Esophagus squamous epithelium (tissue), 5 donors: ENCODE measurements around the gene TSSK1B. TPM values are rescaled to one million over a fixed set of nuclear protein-coding genes. Genes with fewer than 3 reads are reported as not detected.
"Not testable (repeated sequence)": the region's sequence is repeated elsewhere in the genome, so short reads cannot be mapped to it uniquely, and the experiment has no call there.

Experiments used
- DNase-seq: peaks from one replicate; lab custom pipeline; 2025; lab: John Stamatoyannopoulos, UW
- H3K27ac ChIP-seq, 4 donors: fragments of 200-600 bp; sonication (generic); one replicate each; pipeline ENCODE4 v1.5.1; 2016 to 2019; ENCODE audit warnings: mild to moderate bottlenecking in 1 of 4
- H3K27me3 ChIP-seq, 4 donors: fragments of 200-600 bp; sonication (generic); 1 replicate in 3 of 4; 2 replicates in 1 of 4; pipeline versions ENCODE4 v1.5.1 to v1.6.0; 2017 to 2021; ENCODE audit warnings: antibody characterized with exemption in 1 of 4
- H3K36me3 ChIP-seq, 3 donors: fragments of 200-600 bp; sonication (generic); one replicate each; pipeline ENCODE4 v1.5.1; 2016 to 2019
- H3K4me1 ChIP-seq, 3 donors: fragments of 200-600 bp; sonication (generic); one replicate each; pipeline ENCODE4 v1.5.1; 2017 to 2019
- H3K4me3 ChIP-seq, 4 donors: fragments of 200-600 bp; sonication (generic); 1 replicate in 3 of 4; 2 replicates in 1 of 4; pipeline ENCODE4 v1.5.1; 2016 to 2019; ENCODE audit warnings: mild to moderate bottlenecking in 2 of 4, moderate library complexity in 1 of 4
- H3K9me3 ChIP-seq, 3 donors: fragments of 200-600 bp; sonication (generic); one replicate each; pipeline ENCODE4 v1.5.1; 2016 to 2019
- CTCF ChIP-seq, 6 experiments: fragments of 450-650 bp in 4 of 6; fragments of 200-600 bp in 2 of 6; sonication (generic) in 2 of 6; IDR thresholded peaks; one replicate each; pipeline ENCODE4 v1.5.1; 2016 to 2019; ENCODE audit warnings: antibody characterized with exemption in 6 of 6, mild to moderate bottlenecking in 4 of 6, moderate library complexity in 4 of 6
- POLR2A ChIP-seq, 4 donors: fragments of 450-650 bp; IDR thresholded peaks; one replicate each; pipeline ENCODE4 v1.6.1; 2017; ENCODE audit warnings: antibody characterized with exemption in 4 of 4, mild to moderate bottlenecking in 4 of 4, moderate library complexity in 3 of 4
- WGBS, 2 donors: methylation state at CpG; one replicate each; pipeline ENCODE4 v1.1.5; 2018; 5-methylcytosine and 5-hydroxymethylcytosine counted together
- intact Hi-C: fragments of 100-400 bp; cut with DNase I; formaldehyde crosslinking; loops from one replicate; pipeline ENCODE4 v1.15.0; 2022
- total RNA-seq, 4 donors: library from RNA; depleted of rRNA; stranded (reverse); fragments of >200 nt; gene quantifications; one replicate each; pipeline ENCODE4 v1.1.0, GENCODE V29; 2016
- donor health status: DM: yes; HTN: yes; CAD: no.

The TSSK1B gene
- total RNA-seq, 4 donors from 2014 or later = 0.12 to 1.3 (median 0.51) TPM

- 44 to 72% methylated on average over 2 of the region's 2 CpGs for WGBS, 2 donors
- Histone ChIP-seq H3K27me3 (no peaks in the 10 kb centered on the region), H3K4me3 (no peak overlapping the region), H3K9me3 (no peaks in the 10 kb centered on the region), H3K4me1 (no peaks in the 10 kb centered on the region), H3K27ac (no peak overlapping the region), H3K36me3 (no peaks in the 10 kb centered on the region)
- TF ChIP-seq CTCF (IDR thresholded peaks at IDR 0.05) (no peak), POLR2A (IDR thresholded peaks at IDR 0.05) (no peak)
- intact Hi-C loops = no loop called here
- no peak for DNase-seq
Observed at GRCh38 chr5:113404269-113404668, 30.5 kb downstream of the TSSK1B start.

GRCh38 chr5:113397986-113398385, 36.8 kb downstream of the TSSK1B start:
- H3K27ac ChIP-seq, H3K36me3 ChIP-seq, H3K4me3 ChIP-seq, DNase-seq, H3K9me3 ChIP-seq, intact Hi-C loops, H3K4me1 ChIP-seq, H3K27me3 ChIP-seq: not testable (repeated sequence)
- 62 to 66% methylated on average over 4 of the region's 4 CpGs for WGBS, 2 donors

- WGBS, 2 donors = 56 to 73% methylated on average over 3 of the region's 3 CpGs
- DNase-seq = no peak
- no peaks in the 10 kb centered on the region for H3K36me3 ChIP-seq
Observed at GRCh38 chr5:113397046-113397445, 37.7 kb downstream of the TSSK1B start.

GRCh38 chr5:113394658-113395057, 40.1 kb downstream of the TSSK1B start:
- Histone ChIP-seq H3K36me3 (no peaks in the 10 kb centered on the region), H3K27me3 (no peaks in the 10 kb centered on the region), H3K9me3 (no peaks in the 10 kb centered on the region), H3K4me1 (no peaks in the 10 kb centered on the region), H3K27ac (no peak overlapping the region), H3K4me3 (no peak overlapping the region)
- 91 to 95% methylated on average over 2 of the region's 2 CpGs for WGBS, 2 donors
- intact Hi-C loops = no loop called here
- no peak for TF ChIP-seq CTCF (IDR thresholded peaks at IDR 0.05)
- no peak for TF ChIP-seq POLR2A (IDR thresholded peaks at IDR 0.05)
- DNase-seq = no peak

More at GRCh38 chr5:113397046-113397445, 37.7 kb downstream of the TSSK1B start:
- Histone ChIP-seq H3K27ac (no peak overlapping the region), H3K4me1 (no peaks in the 10 kb centered on the region), H3K9me3 (no peaks in the 10 kb centered on the region), H3K27me3 (no peaks in the 10 kb centered on the region), H3K4me3 (no peak overlapping the region)
- TF ChIP-seq POLR2A (IDR thresholded peaks at IDR 0.05) (no peak), CTCF (IDR thresholded peaks at IDR 0.05) (no peak)
- intact Hi-C loops = no loop called here

- peaks cover 0 to 9% (median 0%) of the 10 kb centered on the region in 3 donors for H3K4me1 ChIP-seq
- H3K4me3 ChIP-seq = no peak overlapping the region
- DNase-seq = no peak
- no peak for TF ChIP-seq POLR2A (IDR thresholded peaks at IDR 0.05)
- no peaks in the 10 kb centered on the region for H3K36me3 ChIP-seq
- H3K27me3 ChIP-seq = no peaks in the 10 kb centered on the region
- 76 to 91% methylated on average over 1 of the region's 1 CpG for WGBS, 2 donors
- no peak overlapping the region for H3K27ac ChIP-seq
- H3K9me3 ChIP-seq = no peaks in the 10 kb centered on the region
- intact Hi-C loops = no loop called here
Observed at GRCh38 chr5:113390224-113390623, 44.6 kb downstream of the TSSK1B start.

- no peak for TF ChIP-seq CTCF (IDR thresholded peaks at IDR 0.05)
- no peak for TF ChIP-seq POLR2A (IDR thresholded peaks at IDR 0.05)
- Histone ChIP-seq H3K36me3 (no peaks in the 10 kb centered on the region), H3K9me3 (no peaks in the 10 kb centered on the region), H3K4me3 (no peak overlapping the region), H3K27ac (no peak overlapping the region), H3K27me3 (no peaks in the 10 kb centered on the region), H3K4me1 (peaks cover 0 to 20% (median 0%) of the 10 kb centered on the region in 3 donors)
- intact Hi-C loops = no loop called here
- WGBS, 2 donors = 92 to 96% methylated on average over 4 of the region's 4 CpGs
- no peak for DNase-seq
Observed at GRCh38 chr5:113389116-113389515, 45.7 kb downstream of the TSSK1B start.
